ENCODE data around the gene ROBO1.
"Not testable (repeated sequence)": the region's sequence is repeated elsewhere in the genome, so short reads cannot be mapped to it uniquely, and the experiment has no call there.

Gene ROBO1

DNA sequence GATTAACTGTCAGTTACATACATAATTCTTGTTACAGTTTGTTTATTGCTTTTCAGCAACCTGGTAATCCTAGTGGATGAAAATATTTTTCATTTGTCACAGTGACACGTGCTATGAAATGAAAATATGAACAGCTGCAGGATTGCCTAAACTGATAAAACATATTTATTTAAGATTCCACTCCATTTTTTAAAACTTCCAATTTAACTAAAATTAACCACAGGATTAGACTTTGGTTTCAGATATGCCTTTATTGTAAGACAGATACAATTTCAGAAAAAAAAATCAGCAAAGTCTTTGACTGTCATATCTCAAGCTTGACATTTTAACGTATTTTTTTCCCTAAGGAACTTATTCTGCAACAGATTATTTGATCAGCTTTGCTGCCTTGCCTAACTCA lies 550.7 kb downstream of the ROBO1 start:
- DNase-seq: no peak

DNA sequence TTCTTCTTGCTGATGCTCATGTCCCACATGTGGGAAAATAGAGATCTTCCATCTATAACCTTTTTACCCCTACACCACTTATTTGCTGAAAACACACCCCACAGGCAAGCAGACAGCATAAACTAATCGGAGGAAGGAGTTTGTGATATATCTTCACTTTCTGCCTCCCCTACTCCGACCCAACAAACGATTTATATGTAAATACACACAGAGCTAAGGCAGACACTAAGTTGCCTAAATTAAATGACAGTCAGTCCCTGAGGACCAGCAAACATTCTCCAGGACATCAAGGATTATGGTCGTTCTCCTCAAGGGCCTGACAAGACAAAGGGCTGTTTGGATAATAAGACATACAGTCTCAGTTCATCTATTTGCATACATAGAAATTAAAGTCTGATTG lies 552.5 kb downstream of the ROBO1 start:
- no peak for DNase-seq

DNA sequence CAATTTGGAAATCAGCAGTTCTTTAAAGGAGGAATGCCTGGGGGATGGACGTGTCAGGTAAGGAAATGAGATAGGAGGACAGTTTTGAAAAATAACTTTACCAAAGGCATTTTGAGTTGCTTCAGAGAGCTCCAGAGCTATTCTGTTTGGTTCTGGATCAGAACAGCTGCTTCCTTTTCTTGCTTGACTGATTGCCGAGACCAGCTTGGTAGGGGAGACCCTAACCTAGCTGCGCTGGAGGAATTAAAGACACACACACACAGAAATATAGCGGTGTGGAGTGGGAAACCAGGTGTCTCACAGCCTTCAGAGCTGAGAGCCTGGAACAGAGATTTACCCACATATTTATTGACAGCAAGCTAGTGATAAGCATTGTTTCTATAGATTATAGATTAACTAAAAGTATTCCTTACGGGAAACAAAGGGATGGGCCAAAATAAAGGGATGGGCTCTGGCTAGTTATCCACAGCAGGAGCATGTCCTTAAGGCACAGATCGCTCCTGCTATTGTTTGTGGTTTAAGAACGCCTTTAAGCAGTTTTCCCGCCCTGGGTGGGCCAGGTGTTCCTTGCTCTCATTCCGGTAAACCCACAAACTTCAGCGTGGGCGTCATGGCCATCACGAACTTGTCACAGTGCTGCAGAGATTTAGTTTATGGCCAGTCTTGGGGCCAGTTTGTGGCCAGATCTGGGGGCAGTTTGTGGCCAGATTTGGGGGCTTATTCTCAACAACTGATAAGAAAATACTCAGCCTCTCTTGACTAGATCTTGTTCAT lies 556.0 kb downstream of the ROBO1 start:
- DNase-seq: no peak

DNA sequence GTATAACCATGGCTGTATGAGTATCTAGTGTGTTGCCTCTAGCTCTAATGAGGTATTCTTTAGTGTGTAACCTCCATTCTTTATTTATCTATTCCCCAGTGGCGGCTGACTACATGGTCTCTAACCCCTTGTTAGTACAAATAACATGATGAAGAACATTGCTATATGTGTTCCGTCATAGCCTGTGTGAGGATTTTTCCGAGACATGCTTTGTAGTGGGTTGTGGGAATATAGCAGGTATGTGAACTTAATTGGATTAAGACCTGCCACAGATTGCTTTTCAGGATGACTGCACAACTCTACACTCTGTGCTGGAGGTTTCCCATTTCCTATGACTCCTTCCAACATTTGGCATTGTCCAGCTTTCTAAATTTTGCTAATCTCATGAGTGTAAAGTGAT lies 563.4 kb downstream of the ROBO1 start:
- no peak for DNase-seq

DNA sequence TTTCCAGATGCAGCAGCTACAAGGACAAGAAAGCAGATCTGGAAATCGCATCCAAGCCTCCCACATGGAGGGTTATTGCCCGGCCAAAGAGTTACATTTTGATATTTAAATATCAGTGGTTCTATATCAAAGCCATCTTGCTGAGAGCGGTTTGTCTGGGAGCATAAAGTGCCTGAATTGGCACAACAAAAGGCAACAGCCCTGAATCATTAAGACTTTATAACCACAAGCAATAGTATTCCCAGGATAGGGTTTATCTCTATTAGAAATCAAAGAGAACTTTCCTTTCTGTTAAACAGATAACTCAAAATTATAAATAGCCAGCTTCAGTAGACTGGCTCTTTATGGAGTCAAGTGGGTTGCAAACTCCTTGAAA lies 564.7 kb downstream of the ROBO1 start:
- no peak for DNase-seq

DNA sequence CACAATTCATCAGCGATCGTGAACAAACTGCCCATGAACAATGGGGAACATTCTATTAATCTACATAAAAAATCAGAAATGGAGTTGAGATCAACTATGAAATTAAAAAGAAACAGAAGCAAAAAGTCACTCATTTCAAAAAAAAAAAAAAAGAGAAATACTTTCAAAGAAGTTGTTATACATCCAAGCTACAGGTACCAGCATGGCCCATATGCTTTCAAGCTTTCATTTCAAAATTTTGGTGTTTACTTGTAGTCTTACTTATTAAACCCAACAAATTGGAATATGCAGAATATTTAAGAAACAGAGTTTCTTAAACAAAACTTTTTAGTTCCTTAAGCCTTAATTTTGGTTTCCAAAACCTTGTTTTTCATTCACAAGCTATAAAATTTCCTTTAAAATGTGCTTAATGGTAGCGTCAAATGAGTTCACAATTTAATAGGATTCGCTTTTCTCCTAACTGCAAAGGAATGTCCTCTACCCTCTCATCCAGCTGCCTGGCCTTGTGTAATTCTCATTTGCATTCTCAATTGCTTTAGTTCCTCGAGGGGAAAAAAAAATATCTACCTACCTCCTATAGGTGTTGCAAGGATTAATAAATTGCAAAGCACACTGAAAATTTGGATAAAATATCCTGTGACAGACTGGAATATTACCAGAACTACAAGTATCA lies 565.2 kb downstream of the ROBO1 start:
- DNase-seq: no peak

DNA sequence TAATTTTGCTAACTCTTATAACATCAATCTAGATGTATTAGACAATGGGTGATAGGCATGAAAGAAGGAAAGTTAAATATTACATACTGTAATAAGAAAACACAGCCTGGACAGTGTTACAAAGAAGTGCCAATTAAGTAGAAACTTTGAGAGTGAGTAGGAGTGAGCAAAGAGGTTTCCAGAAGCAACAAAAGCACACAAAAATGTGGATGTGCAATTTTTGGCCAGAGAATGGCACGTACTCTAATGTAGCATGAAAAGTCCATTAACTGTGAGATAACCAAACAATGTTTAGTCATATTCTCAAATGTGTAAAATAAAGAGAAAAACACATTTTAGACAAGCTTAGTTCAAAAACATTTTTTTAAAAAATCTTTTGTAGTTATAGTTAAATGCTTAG lies 567.3 kb downstream of the ROBO1 start:
- DNase-seq: no peak

DNA sequence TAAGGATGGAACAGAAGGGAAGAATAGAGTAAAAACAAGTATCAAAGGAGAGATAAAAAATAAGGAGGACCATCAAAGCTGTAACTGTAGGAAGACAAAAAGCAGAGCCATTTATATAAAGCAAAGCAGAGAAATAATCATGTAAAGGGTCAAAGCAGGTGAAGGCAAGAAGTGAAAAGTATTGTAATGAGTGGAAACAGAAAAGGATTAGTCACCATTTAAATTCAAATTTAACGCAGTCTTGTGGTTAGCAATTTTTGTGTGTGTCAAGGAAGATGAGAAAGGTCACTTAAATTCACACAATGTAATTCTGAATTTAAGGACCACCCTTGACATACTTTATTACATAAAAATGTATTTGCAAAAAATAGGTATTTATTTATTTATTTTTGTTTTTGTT lies 567.8 kb downstream of the ROBO1 start:
- no peak for DNase-seq

DNA sequence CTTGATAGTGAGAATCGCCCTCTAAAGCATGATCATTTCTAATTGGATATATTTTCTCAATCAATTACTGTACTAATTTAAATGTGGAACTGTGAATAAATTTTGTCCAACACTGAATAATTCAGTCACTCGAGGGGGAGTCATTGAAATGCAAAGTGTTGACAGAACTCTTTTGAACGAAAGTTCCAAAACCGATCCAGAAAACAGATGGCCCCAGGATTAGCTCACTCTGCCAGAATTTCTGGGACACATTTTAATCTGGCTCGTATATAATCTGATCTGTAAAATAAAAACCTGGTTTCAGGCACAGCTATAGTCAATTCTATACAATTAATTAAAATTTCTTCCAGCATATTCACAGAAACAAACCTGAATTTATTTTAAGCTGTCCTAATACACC lies 580.4 kb downstream of the ROBO1 start:
- no peak for DNase-seq

DNA sequence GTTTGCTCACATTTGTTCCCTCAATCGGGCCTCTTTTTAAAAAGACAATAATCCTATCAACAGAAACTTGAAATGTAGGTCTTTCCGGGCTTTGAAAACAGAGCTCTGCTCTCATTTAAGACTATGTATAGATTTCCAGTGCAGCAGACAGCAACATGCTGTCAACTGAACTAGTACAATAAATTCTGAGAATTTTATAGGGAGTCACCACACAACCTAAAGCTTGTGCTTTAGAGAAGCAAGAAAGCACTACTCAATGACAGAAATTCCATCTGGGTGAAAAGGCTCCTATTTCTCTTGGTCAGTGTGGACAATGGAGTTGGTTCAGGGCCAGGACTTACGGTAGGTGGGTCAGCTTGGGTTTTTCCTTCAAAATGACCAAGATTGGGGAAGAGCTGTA lies 583.5 kb downstream of the ROBO1 start:
- no peak for DNase-seq

DNA sequence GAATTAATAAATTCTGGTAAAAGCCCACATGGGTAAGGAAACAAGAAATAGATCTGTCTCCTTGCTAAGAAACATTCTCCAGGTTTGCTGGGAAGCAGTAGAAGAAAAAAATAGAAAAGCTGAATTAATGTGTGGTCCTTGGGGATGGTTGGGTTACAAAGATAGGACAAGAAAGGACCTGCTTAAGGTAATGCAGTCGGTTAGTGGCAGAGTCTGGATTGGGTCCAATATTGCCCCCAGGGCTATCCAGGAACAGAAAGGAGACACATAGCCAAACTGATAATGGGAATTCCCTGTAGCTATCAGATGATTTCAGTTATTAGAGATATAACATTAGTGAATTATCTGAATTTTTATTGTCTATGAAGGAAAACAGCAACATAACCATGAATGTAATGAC lies 584.3 kb downstream of the ROBO1 start:
- DNase-seq: no peak

DNA sequence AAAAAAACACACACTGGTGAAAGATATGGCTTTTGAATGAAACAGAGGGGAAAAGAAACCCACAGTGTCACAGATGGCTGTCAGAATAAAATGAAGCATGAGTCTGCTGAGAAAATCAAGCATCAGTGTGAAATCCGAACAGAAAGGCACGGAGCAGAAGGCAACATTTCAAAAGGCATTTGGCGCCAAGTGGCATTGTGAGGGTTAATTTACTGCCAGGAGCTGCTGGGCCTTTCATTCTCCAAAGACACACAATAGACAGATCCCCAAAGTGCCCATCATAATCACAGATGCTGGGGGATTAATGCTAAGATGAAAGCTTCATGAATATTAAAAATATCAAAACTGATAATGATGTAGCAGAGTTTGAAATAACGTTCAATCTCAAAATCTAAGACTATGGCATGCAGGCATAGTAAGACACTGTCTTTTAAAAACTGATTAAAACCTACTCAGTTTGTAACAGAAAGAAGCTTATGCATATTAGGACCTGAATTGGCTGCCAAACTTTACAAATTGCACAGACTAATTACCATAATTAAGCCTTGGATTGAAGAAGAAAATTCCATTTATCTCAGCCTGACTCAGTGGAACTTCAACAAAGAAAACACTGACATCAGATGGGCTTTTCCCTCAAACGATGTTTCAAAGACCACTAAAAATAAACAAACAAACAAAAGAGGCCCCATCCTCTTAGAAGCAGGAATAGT lies 589.2 kb downstream of the ROBO1 start:
- no peak for DNase-seq

DNA sequence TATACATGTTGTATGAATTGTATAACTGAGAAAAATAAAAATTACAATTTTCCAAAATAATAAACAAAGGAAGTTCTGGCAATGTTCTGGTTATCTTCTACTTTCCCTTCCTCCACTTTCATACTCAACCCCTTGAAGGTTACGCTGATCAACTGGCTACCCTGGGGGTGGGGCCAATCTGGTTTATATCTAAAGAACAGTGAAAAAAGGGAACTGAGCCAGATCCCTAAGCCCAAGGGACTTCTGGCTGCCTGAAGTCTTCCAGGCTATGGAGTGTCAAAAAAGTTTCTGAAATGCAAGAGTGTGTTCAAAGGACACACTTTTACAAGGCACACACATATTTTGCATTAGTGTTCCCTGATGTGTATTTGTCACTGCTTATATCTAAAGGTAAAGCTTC lies 591.9 kb downstream of the ROBO1 start:
- no peak for DNase-seq

DNA sequence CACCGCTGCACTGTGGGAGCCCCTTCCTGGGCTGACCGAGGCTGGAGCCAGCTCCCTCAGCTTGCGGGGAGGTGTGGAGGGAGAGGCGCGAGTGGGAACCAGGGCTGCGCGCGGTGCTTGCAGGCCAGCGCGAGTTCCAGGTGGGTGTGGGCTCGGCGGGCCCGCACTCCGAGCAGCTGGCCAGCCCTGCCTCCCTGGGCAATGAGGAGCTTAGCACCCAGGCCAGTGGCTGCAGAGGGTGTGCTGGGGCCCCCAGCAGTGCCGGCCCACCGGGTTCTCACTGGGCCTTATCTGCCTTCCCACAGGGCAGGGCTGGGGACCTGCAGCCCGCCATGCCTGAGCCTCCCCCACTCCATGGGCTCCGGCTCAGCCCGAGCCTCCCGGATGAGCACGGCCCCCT lies 594.5 kb downstream of the ROBO1 start:
- DNase-seq: not testable (repeated sequence)

DNA sequence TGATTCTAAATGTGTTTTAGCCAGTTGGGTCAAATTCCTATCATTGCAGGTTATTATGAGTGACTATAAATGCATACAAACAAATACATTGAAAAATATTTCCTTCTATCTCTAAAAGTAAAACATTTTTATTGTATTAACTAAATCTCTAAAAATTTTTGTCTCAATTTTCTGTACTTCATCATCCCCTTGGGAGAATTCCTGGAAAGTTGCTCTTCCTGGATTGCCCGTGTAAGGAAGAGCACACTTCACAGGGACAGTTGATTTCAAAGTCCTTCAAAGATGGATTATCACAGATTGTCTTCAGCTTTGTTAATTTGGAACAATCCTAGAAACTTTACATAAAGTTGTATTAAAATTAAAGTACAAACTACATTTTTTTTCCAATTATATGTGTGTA lies 595.6 kb downstream of the ROBO1 start:
- no peak for DNase-seq

DNA sequence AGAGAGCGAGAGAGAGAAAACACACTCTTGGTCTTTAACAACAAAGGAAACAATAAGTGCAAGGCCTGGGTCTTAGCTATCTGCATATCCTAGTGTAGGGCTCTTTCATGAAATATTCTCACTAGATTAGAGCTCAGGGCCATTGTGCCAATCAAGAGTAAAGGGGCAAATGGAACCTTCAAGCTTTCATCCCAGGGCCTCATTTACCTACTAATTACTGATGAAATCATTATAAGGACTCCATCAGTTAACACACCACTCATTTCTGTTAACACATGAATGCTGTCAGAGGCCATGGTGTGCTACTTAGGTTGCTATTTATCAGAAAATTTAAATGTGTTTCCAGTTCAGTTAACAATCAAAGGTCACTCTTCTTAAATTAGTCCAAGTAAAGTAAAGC lies 597.8 kb downstream of the ROBO1 start:
- no peak for DNase-seq

DNA sequence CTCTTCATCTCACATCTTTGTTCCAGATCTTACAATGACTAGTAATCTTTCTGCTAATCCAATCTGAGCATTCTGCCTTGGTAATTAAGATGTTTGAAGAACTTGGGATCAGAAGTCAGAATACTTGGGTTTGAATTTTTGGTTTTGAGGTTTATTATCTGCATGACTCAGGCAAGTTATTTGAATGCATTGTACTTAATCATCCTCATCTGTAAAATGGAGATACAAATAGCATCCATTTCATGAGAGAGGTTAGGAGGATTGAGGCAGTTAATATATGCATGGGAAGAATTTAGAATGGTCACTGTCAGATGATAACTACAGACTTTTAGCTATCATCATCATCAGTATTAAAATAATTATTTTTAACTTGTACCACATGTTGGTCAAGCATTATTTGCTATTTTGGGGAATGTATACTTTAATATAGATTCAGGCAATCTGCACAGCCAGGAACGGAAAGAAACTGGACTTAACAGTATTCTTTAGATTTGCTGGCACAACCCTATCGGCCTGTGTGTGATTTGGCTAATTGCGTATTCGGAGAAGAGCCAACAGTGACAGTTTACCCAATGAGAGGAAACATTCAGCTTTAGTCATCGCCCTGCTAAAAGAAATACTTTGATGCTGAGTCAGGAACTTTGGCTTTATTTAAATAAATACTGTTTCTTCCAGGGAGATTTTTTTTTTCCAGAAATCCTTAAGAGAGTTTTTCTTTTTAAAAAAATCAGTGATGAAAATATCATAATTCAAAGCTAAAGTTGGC lies 600.0 kb downstream of the ROBO1 start:
- DNase-seq: no peak

DNA sequence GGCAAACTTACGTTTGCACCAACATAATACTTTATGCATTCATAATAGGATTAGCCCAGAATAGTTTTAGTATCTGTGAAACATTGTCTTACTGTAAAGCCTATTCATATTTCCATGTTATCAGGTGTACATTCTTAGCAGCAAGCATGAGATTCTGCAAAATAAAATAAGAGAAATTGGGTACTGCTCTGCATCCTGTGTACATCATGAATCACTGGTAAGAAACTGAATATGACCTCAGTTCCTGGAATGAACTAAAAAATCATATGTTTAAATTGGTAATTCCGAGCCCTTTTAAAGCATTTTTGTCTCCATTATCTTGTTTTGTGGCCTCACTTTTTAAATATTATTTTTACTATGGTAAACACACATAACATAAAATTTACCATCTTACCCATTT lies 605.1 kb downstream of the ROBO1 start:
- DNase-seq: no peak

DNA sequence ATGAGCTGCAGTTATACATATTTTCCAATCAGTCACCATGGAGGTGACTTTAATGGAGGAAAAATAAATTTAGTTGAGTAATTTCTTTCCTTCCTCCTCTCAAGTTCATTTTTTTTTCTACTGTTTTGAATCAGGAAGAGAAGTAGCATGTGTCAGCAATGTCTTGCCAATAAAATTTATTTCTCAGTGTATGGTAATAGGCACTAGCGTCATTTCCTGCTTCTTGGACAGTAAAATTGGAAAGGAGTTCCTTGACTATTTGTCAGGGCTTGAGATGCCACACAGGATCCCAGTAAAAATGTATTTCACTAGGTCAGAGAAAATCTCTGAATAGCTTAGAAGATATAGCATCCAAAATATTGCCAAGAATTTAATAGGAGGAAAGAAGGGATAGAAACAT lies 605.9 kb downstream of the ROBO1 start:
- no peak for DNase-seq

DNA sequence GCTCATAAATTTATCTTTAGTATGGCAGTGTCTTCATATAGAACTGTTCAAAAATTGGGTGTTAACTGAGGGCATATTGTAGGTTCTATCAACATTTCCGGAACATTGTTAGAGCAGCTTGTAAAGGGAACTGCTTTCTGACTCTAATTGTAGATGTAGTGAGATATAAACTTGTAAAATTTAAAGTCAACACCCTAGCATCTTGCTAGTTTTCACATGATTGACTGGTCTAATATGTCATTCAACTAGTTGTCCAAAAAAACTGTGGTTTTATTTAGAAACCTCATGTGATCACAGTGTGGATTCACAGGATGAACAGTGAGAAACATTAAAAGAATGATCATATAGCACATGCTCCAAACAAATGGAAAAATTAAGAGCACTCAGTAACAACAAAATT lies 607.4 kb downstream of the ROBO1 start:
- no peak for DNase-seq

DNA sequence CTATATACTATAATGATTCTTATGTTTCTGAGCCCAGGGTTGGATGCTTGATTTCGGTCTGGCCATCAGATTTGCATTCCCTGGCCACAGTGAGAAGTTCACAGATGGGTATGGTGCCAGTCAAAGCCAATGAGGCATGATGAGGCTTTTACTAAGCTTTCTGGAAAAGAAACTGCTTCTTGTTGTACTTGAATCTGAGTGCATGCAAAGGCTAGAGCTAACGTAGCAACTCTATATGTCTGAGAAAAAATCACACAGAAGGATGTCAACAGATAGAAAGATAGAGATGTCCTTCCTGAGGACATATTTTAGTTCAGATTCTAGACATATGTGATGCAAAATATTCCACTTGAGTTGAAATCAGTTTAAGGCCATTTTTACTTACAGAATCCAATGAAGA lies 608.1 kb downstream of the ROBO1 start:
- DNase-seq: no peak

DNA sequence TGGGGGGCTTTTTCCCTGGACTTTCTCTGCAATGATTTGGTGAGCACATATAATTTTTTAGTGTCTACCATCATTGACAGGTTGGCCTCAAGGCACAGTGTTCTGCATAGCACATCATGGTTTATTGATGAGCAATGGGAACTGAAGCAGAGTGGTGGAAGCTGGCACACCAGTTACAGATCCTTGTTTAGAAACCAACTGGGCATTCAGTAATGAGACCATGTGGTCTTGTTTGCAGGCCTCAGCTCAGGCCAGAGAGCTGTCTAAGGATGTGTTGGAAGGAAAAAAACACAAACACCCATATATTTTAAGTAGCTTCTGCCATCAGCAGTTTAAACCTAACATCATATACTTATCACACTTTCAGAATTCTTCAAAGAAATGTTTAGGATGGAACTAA lies 610.6 kb downstream of the ROBO1 start:
- DNase-seq: no peak

DNA sequence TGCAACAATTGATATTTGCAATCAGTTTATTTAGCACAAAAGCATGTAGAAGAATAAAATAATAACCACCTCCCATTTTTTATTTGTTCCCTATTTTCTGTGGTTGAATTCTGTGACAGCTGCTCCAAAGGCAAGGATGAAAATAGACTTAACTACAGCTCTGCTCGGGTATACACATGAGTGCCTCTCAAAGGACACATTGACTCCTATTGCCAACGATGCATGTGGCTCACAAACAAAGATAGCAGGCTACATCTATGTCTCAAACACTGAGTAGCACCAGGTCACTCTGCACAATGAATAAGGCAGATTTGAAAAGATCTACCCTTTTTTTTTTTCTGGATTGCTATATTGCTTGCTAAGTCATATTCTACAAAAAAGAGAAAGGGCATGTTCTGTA lies 612.9 kb downstream of the ROBO1 start:
- no peak for DNase-seq

DNA sequence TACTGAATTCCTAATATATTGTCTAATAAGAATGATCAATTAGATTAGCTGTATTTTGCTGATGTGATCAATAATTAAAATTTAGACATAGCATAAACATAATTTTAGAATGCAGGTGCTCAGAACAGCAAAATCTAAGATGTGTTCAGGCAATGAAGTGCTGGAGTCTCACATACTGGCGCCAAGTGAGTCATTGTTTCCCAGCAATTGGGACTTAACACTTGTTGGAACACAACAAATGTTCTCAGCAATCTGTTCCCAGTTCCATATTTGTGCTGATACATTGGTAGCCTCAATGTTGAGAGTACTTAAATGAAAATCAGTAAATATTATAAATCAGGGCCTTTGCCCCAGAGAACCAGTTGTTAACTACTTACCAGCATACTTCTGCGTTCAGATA lies 619.0 kb downstream of the ROBO1 start:
- no peak for DNase-seq

Measured in islet precursor cell (in vitro differentiated cells).